ENCODE data around the gene OPA3. TPM values are rescaled to one million over a fixed set of nuclear protein-coding genes. Genes with fewer than 3 reads are reported as not detected.
A peak's percentile ranks its signal among the peaks of the same experiment; 100 is the strongest.

The OPA3 gene
- total and polyA plus RNA-seq, 11 donors = 13.1 to 30.4 (median 22.3) TPM

DNA sequence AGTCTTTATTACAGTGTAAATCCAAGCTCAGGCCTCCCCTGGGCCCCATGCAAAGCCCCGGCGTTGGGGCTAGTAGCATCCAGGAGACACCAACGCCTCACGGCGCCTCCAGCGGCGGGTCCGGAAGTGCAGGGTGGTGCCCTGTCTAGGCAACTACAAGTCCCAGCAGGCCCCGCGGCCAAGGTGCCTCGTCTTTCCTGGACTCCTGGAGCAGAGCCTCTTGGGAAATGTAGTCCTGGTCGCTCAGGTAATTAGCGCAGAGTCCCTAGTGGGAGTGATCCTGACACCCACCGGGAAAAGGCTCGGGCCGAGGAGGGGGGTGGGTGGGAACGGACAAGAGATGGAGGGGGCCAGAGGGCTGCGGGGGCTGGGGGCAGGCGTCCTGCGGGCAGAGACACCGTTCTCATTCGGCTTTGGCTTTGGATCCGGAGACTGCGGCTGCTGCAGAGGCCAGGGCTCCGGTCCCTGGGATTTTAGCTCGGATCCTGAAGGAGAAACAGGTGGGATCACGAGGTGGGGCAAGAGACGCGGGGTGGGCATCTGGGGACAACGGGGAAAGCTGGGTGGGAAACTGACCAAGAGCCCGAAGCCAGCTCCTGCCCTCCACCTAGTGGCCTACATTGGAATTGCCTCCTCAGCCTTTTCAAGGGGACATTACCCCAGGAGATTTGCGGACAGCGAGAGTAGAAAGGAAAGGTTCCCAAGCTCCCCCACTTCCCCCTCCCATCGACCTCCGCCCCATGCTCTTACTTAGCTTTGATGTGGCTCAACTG is 99.1 kb downstream of the OPA3 start:
- H3K27ac ChIP-seq = peak overlapping the region in 11 of 12 donors; percentile 64 to 89 (median 78)
- TF ChIP-seq, protein P1, sequence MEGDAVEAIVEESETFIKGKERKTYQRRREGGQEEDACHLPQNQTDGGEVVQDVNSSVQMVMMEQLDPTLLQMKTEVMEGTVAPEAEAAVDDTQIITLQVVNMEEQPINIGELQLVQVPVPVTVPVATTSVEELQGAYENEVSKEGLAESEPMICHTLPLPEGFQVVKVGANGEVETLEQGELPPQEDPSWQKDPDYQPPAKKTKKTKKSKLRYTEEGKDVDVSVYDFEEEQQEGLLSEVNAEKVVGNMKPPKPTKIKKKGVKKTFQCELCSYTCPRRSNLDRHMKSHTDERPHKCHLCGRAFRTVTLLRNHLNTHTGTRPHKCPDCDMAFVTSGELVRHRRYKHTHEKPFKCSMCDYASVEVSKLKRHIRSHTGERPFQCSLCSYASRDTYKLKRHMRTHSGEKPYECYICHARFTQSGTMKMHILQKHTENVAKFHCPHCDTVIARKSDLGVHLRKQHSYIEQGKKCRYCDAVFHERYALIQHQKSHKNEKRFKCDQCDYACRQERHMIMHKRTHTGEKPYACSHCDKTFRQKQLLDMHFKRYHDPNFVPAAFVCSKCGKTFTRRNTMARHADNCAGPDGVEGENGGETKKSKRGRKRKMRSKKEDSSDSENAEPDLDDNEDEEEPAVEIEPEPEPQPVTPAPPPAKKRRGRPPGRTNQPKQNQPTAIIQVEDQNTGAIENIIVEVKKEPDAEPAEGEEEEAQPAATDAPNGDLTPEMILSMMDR (IDR thresholded peaks at IDR 0.05) = peak; percentile 65 to 86 (median 72)
- TF ChIP-seq POLR2A (IDR thresholded peaks at IDR 0.05) = no peak
- no peaks in the 10 kb centered on the region for H3K27me3 ChIP-seq
- intact Hi-C loops (cut with DNase I) = no loop called here
- H3K4me1 ChIP-seq = peaks cover 0 to 5% (median 0%) of the 10 kb centered on the region in 12 donors
- DNase-seq = peak; percentile 97 to 100 (median 98)
- 0 to 2% (median 1%) methylated on average over 30 to 35 of the region's 35 CpGs for WGBS, 4 donors
- peak; percentile 95 to 99 (median 98) for ATAC-seq
- H3K36me3 ChIP-seq = peaks cover 0 to 7% (median 0%) of the 10 kb centered on the region in 9 donors
- H3K4me3 ChIP-seq = peak overlapping the region; percentile 59 to 90 (median 70)
- no peaks in the 10 kb centered on the region for H3K9me3 ChIP-seq

DNA sequence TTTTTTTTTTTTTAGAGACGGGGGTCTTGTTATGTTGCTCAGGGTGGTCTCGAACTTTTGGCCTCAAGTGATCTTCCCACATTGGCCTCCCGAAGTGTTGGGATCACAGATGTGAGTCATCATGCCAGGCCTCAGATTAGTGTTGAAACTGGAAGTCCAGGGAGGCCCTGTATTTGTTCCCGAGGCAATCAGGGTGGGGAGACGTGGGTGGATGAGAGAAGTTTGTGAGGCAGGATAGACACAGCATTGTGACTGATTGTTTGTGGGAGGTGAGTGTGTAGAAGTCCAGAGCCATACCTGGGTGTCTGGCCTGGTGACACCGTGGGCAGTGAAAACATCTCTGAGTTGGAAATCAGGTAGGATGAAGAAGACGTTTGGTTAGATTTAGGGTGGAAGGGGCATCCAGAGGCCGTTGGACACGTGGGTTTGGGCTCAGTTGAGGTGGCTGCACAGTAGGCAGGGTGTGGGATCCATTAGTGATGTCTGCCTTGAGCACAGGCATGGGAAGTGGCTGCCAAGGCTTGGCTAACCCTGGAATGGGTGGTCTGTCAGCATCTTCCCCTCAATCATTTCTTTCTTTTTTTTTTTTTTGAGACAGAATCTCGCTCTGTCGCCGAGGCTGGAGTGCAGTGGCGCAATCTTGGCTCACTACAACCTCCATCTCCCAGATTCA is 100.2 kb downstream of the OPA3 start:
- DNase-seq (no peak), ATAC-seq (no peak)
- H3K27me3 ChIP-seq = no peaks in the 10 kb centered on the region
- H3K4me3 ChIP-seq = no peak overlapping the region
- intact Hi-C loops (cut with DNase I) = no loop called here
- H3K9me3 ChIP-seq = no peaks in the 10 kb centered on the region
- TF ChIP-seq POLR2A (IDR thresholded peaks at IDR 0.05) = no peak
- TF ChIP-seq, protein P1 (IDR thresholded peaks at IDR 0.05) = no peak
- WGBS, 4 donors = 73 to 84% (median 78%) methylated on average over 13 of the region's 13 CpGs
- no peak overlapping the region for H3K27ac ChIP-seq
- peaks cover 0 to 5% (median 0%) of the 10 kb centered on the region in 12 donors for H3K4me1 ChIP-seq
- H3K36me3 ChIP-seq = peaks cover 0 to 7% (median 0%) of the 10 kb centered on the region in 9 donors

DNA sequence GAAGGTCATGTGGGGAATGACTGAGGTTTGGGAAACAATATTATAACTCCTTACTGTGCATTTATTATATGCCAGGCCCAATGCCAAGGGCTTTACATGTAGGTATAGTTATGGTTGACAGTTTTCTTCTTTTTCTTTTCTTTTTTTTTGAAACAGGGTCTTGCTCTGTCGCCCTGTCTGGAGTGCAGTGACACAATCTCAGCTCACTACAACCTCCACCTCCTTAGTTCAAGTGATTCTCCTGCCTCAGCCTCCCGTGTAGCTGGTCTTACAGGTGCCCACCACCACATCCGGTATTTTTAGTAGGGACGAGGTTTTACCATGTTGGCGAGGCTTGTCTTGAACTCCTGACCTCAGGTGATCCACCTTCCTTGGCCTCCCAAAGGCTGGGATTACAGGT is 101.6 kb downstream of the OPA3 start:
- intact Hi-C loops (cut with DNase I) = no loop called here
- TF ChIP-seq, protein P1 (IDR thresholded peaks at IDR 0.05) = no peak
- no peak for TF ChIP-seq POLR2A (IDR thresholded peaks at IDR 0.05)
- DNase-seq (no peak), ATAC-seq (no peak)
- Histone ChIP-seq H3K4me3 (no peak overlapping the region), H3K27me3 (no peaks in the 10 kb centered on the region), H3K36me3 (peaks cover 0 to under 1% (median 0%) of the 10 kb centered on the region in 9 donors), H3K4me1 (peaks cover 0 to 12% (median 4%) of the 10 kb centered on the region in 12 donors), H3K27ac (no peak overlapping the region), H3K9me3 (no peaks in the 10 kb centered on the region)
- 84 to 93% (median 91%) methylated on average over 5 of the region's 5 CpGs for WGBS, 4 donors

Measured in heart left ventricle (tissue), 16 donors.